Measurements from ENCODE around the gene KRT31. TPM values are rescaled to one million over a fixed set of nuclear protein-coding genes. Genes with fewer than 3 reads are reported as not detected.

Gene KRT31
- total RNA-seq, 1 donor from 2014 or later: not detected

- TF ChIP-seq CTCF (IDR thresholded peaks at IDR 0.05; ENCODE audit: unreplicated experiment): no peak
- peaks cover 34% of the 10 kb centered on the region for H3K4me1 Mint-ChIP-seq
- H3K9me3 Mint-ChIP-seq: no peaks in the 10 kb centered on the region
- no peaks in the 10 kb centered on the region for H3K27me3 Mint-ChIP-seq (ENCODE audit: low read depth)
- no peaks in the 10 kb centered on the region for H3K36me3 Mint-ChIP-seq
- peak overlapping the region; percentile 66 for H3K27ac Mint-ChIP-seq
- no peak for DNase-seq (ENCODE audit: low spot score in 2 of 2, unreplicated experiment in 2 of 2)
- H3K4me3 Mint-ChIP-seq: no peak overlapping the region
Measured at GRCh38 chr17:41421617-41422016, 24.2 kb upstream of the KRT31 start.

- no peak for DNase-seq (ENCODE audit: low spot score in 2 of 2, unreplicated experiment in 2 of 2)
- Mint-ChIP-seq H3K9me3 (no peaks in the 10 kb centered on the region), H3K4me3 (no peak overlapping the region), H3K27me3 (ENCODE audit: low read depth) (no peaks in the 10 kb centered on the region), H3K4me1 (peaks cover 39% of the 10 kb centered on the region), H3K36me3 (no peaks in the 10 kb centered on the region), H3K27ac (peak overlapping the region; percentile 66)
- no peak for TF ChIP-seq CTCF (IDR thresholded peaks at IDR 0.05; ENCODE audit: unreplicated experiment)
Measured at GRCh38 chr17:41421116-41421515, 23.7 kb upstream of the KRT31 start.

- Mint-ChIP-seq H3K27ac (no peak overlapping the region), H3K4me1 (peaks cover 45% of the 10 kb centered on the region), H3K27me3 (ENCODE audit: low read depth) (no peaks in the 10 kb centered on the region), H3K9me3 (no peaks in the 10 kb centered on the region), H3K4me3 (no peak overlapping the region), H3K36me3 (no peaks in the 10 kb centered on the region)
- no peak for DNase-seq (ENCODE audit: low spot score in 2 of 2, unreplicated experiment in 2 of 2)
- no peak for TF ChIP-seq CTCF (IDR thresholded peaks at IDR 0.05; ENCODE audit: unreplicated experiment)
Measured at GRCh38 chr17:41420134-41420533, 22.7 kb upstream of the KRT31 start.

GRCh38 chr17:41419716-41420115, 22.3 kb upstream of the KRT31 start:
- Mint-ChIP-seq H3K36me3 (no peaks in the 10 kb centered on the region), H3K27ac (no peak overlapping the region), H3K27me3 (ENCODE audit: low read depth) (no peaks in the 10 kb centered on the region), H3K9me3 (no peaks in the 10 kb centered on the region), H3K4me1 (peaks cover 45% of the 10 kb centered on the region), H3K4me3 (no peak overlapping the region)
- no peak for TF ChIP-seq CTCF (IDR thresholded peaks at IDR 0.05; ENCODE audit: unreplicated experiment)
- DNase-seq (ENCODE audit: low spot score in 2 of 2, unreplicated experiment in 2 of 2): no peak

GRCh38 chr17:41418116-41418860, 20.9 kb upstream of the KRT31 start:
- Mint-ChIP-seq H3K4me3 (no peak overlapping the region), H3K27ac (peak overlapping the region; percentile 60), H3K36me3 (no peaks in the 10 kb centered on the region), H3K4me1 (peaks cover 48% of the 10 kb centered on the region), H3K27me3 (ENCODE audit: low read depth) (no peaks in the 10 kb centered on the region), H3K9me3 (no peaks in the 10 kb centered on the region)
- no peak for TF ChIP-seq CTCF (IDR thresholded peaks at IDR 0.05; ENCODE audit: unreplicated experiment)
- DNase-seq (ENCODE audit: low spot score in 2 of 2, unreplicated experiment in 2 of 2): no peak
